SK-N-SH (cell line): ENCODE results near the gene MED31. TPM values are rescaled to one million over a fixed set of nuclear protein-coding genes. Genes with fewer than 3 reads are reported as not detected.

Experiments used
- CTCF ChIA-PET: fragments of 300-600, 350-600 bp; formaldehyde crosslinking; extraction: SDS; loops from one replicate; lab custom pipeline; 2021; lab: Yijun Ruan, JAX
- POLR2A ChIA-PET: fragments of 350-600 bp; sonication (Branson Sonifier 250); formaldehyde crosslinking; extraction: SDS; loops from one replicate; lab custom pipeline; 2020; ENCODE audit warnings: antibody characterized with exemption, inconsistent platforms; lab: Yijun Ruan, JAX
- DNase-seq: peaks from one replicate; pipeline ENCODE4 v3.0.0; 2012
- H2AFZ ChIP-seq: fragments of 200-600 bp; sonication (generic); 2 replicates; pipeline ENCODE4 v1.8.1; 2016; ENCODE audit warnings: antibody characterized with exemption, mild to moderate bottlenecking, low read depth
- H3F3A ChIP-seq: fragments of 200-600 bp; sonication (generic); replicated peaks from 2 replicates; pipeline ENCODE3; 2016; ENCODE audit warnings: antibody characterized with exemption, mild to moderate bottlenecking; ENCODE audit not compliant: insufficient read depth
- H3K27ac ChIP-seq, 2 experiments: fragments of 200-500 bp in 1 of 2; fragments of 200-600 bp in 1 of 2; sonication (Bioruptor generic) in 1 of 2; sonication (generic), shearing (Covaris generic) in 1 of 2; 2 replicates each; pipeline versions ENCODE4 v1.5.1 to v1.6.1; 2014 to 2016; ENCODE audit warnings: low read depth in 2 of 2, inconsistent platforms in 1 of 2, low read length in 1 of 2, mild to moderate bottlenecking in 1 of 2, mixed read lengths in 1 of 2
- H3K27me3 ChIP-seq: fragments of 200-600 bp; sonication (generic), shearing (Covaris generic); 2 replicates; pipeline ENCODE4 v1.6.1; 2016; ENCODE audit warnings: mixed run types; ENCODE audit not compliant: insufficient read depth
- H3K36me3 ChIP-seq, 2 experiments: fragments of 200-500 bp in 1 of 2; fragments of 200-600 bp in 1 of 2; sonication (Bioruptor generic) in 1 of 2; sonication (generic) in 1 of 2; replicated peaks in 1 of 2; 2 replicates each; pipeline versions ENCODE3 to v1.5.1; 2014 to 2016; ENCODE audit warnings: low read length in 1 of 2, mild to moderate bottlenecking in 1 of 2; ENCODE audit not compliant: insufficient read depth in 2 of 2, control insufficient read depth in 1 of 2
- H3K4me1 ChIP-seq, 2 experiments: fragments of 200-500 bp in 1 of 2; fragments of 200-600 bp in 1 of 2; sonication (Bioruptor generic) in 1 of 2; sonication (generic), shearing (Covaris generic) in 1 of 2; 2 replicates each; pipeline versions ENCODE4 v1.5.1 to v1.6.1; 2014 to 2016; ENCODE audit warnings: low read depth in 1 of 2, low read length in 1 of 2, mixed run types in 1 of 2; ENCODE audit not compliant: insufficient read depth in 2 of 2, control insufficient read depth in 1 of 2
- H3K4me2 ChIP-seq: fragments of 200-600 bp; sonication (generic), shearing (Covaris generic); 2 replicates; pipeline ENCODE4 v1.6.1; 2017; ENCODE audit warnings: mixed run types
- H3K4me3 ChIP-seq, 2 experiments: fragments of 200-500 bp in 1 of 2; fragments of 200-600 bp in 1 of 2; sonication (Bioruptor generic) in 1 of 2; sonication (generic), shearing (Covaris generic) in 1 of 2; 2 replicates each; pipeline versions ENCODE4 v1.5.1 to v1.8.1; 2014 to 2016; ENCODE audit warnings: low read depth in 2 of 2, inconsistent platforms in 1 of 2, low read length in 1 of 2, mild to moderate bottlenecking in 1 of 2, mixed read lengths in 1 of 2, moderate library complexity in 1 of 2
- H3K79me2 ChIP-seq: fragments of 200-600 bp; sonication (generic); 2 replicates; pipeline ENCODE4 v1.8.1; 2017; ENCODE audit warnings: mild to moderate bottlenecking; ENCODE audit not compliant: insufficient read depth
- H3K9ac ChIP-seq: fragments of 200-600 bp; sonication (generic); 2 replicates; pipeline ENCODE4 v1.6.1; 2017; ENCODE audit warnings: mixed run types
- H3K9me2 ChIP-seq: fragments of 200-600 bp; sonication (generic); 2 replicates; pipeline ENCODE4 v1.6.1; 2017; ENCODE audit warnings: mixed run types
- H3K9me3 ChIP-seq: fragments of 200-600 bp; sonication (generic); 2 replicates; pipeline ENCODE4 v1.6.1; 2017; ENCODE audit warnings: mixed run types, mild to moderate bottlenecking, moderate library complexity
- H4K20me1 ChIP-seq: fragments of 200-600 bp; sonication (generic); 2 replicates; pipeline ENCODE4 v1.6.1; 2017; ENCODE audit warnings: mild to moderate bottlenecking, mixed run types; ENCODE audit not compliant: insufficient read depth
- CHD2 ChIP-seq: fragments of 150-350 bp; IDR thresholded peaks from 2 replicates; pipeline ENCODE4 v1.6.1; 2018; ENCODE audit warnings: low read length; ENCODE audit not compliant: partially characterized antibody
- ELF1 ChIP-seq: IDR thresholded peaks from 2 replicates; pipeline ENCODE4 v1.4.0; 2012
- EP300 ChIP-seq, 2 experiments: IDR thresholded peaks; 2 replicates each; pipeline versions ENCODE4 v1.4.0 to v1.6.1; 2012; ENCODE audit warnings: borderline replicate concordance in 1 of 2, low read depth in 1 of 2, low read length in 1 of 2
- IRF3 ChIP-seq: fragments of 150-350 bp; IDR thresholded peaks from 2 replicates; pipeline ENCODE4 v1.6.1; 2016; ENCODE audit warnings: mild to moderate bottlenecking, low read depth, low read length
- MEF2A ChIP-seq: IDR thresholded peaks from 2 replicates; pipeline ENCODE4 v1.4.0; 2012; ENCODE audit warnings: low read depth, borderline replicate concordance
- RAD21 ChIP-seq: IDR thresholded peaks from 2 replicates; pipeline ENCODE4 v1.6.1; 2012; ENCODE audit warnings: mild to moderate bottlenecking, low read length
- RCOR1 ChIP-seq: fragments of 150-350 bp; IDR thresholded peaks from 2 replicates; pipeline ENCODE4 v1.6.1; 2017; ENCODE audit warnings: antibody characterized with exemption, low read length
- RXRA ChIP-seq: IDR thresholded peaks from 2 replicates; pipeline ENCODE4 v1.4.0; 2012; ENCODE audit warnings: low read depth, mild to moderate bottlenecking, borderline replicate concordance
- SIN3A ChIP-seq: IDR thresholded peaks from 2 replicates; pipeline ENCODE4 v1.6.1; 2012; ENCODE audit warnings: low read depth, mild to moderate bottlenecking, low read length, moderate library complexity, borderline replicate concordance
- TAF1 ChIP-seq: IDR thresholded peaks from 2 replicates; pipeline ENCODE4 v1.6.1; 2012; ENCODE audit warnings: low read depth, mild to moderate bottlenecking, low read length, moderate library complexity, borderline replicate concordance
- TCF12 ChIP-seq: IDR thresholded peaks from 2 replicates; pipeline ENCODE4 v1.4.0; 2012
- USF2 ChIP-seq: fragments of 150-350 bp; IDR thresholded peaks from 2 replicates; pipeline ENCODE4 v1.6.1; 2017; ENCODE audit warnings: antibody characterized with exemption, low read length, low read depth, borderline replicate concordance
- YY1 ChIP-seq: IDR thresholded peaks from 2 replicates; pipeline ENCODE4 v1.4.0; 2012; ENCODE audit warnings: low read depth, mild to moderate bottlenecking
- WGBS: methylation state at CpG from one replicate; pipeline ENCODE4 v1.1.6; 2017; ENCODE audit warnings: low lambda C conversion rate; 5-methylcytosine and 5-hydroxymethylcytosine counted together
- polyA plus RNA-seq, 3 experiments: library from polyadenylated mRNA; depleted of rRNA; stranded (reverse); fragments of >200 nt; gene quantifications; 2 replicates each; pipeline ENCODE4 v1.2.3, GENCODE V29; 2012
- TF ChIP-seq, protein P1 (sequence below): IDR thresholded peaks from 2 replicates; pipeline ENCODE4 v1.4.0; 2012; ENCODE audit warnings: low read depth, borderline replicate concordance

Gene MED31
- polyA plus RNA-seq, 1 of the 3 experiments (the other 2 are of a cell fraction): 15.1 TPM

GRCh38 chr17:6611231-6611630 is 40.2 kb downstream of the MED31 start:
- no peaks in the 10 kb centered on the region for H3K27me3 ChIP-seq
- TF ChIP-seq YY1 (no peak), RXRA (no peak), IRF3 (no peak), TAF1 (no peak)
- H3K4me2 ChIP-seq: no peak overlapping the region
- 94% methylated on average over 4 of the region's 4 CpGs for WGBS
- no peak overlapping the region for H2AFZ ChIP-seq
- H3F3A ChIP-seq: no peaks in the 10 kb centered on the region
- H3K9me3 ChIP-seq: no peaks in the 10 kb centered on the region
- H3K79me2 ChIP-seq: 0 out of 2 replicates have a peak, but pooled peaks cover 5% of the 10 kb centered on the region
- H4K20me1 ChIP-seq: no peaks in the 10 kb centered on the region; the same call in 1 of the 2 replicates
- no peaks in the 10 kb centered on the region for H3K9me2 ChIP-seq
- no peaks in the 10 kb centered on the region for H3K4me1 ChIP-seq
- no peak for DNase-seq
- no peak overlapping the region for H3K9ac ChIP-seq
- ChIA-PET CTCF (no interaction called here), POLR2A (no interaction called here)
- H3K4me3 ChIP-seq: no peak overlapping the region
- H3K36me3 ChIP-seq: peaks cover 45 to 64% of the 10 kb centered on the region in 2 experiments
- H3K27ac ChIP-seq: no peak overlapping the region

GRCh38 chr17:6610011-6610410 is 41.4 kb downstream of the MED31 start:
- no peak for DNase-seq
- H3F3A ChIP-seq: no peaks in the 10 kb centered on the region
- no peaks in the 10 kb centered on the region for H3K9me3 ChIP-seq
- CTCF ChIA-PET: interaction anchor here (1.3 kb wide), 1 partner anchor 137 kb away, joined by 3 read pairs; no protein-coding TSS in a partner anchor
- no peak overlapping the region for H3K9ac ChIP-seq
- TF ChIP-seq RAD21 (no peak), RCOR1 (no peak), EP300 (IDR thresholded peaks at IDR 0.05; ENCODE audit: borderline replicate concordance in 1 of 2, low read depth in 1 of 2, low read length in 1 of 2) (no peak), SIN3A (no peak), ELF1 (no peak), TCF12 (no peak), MEF2A (no peak), CHD2 (no peak), USF2 (no peak)
- TF ChIP-seq, protein P1, sequence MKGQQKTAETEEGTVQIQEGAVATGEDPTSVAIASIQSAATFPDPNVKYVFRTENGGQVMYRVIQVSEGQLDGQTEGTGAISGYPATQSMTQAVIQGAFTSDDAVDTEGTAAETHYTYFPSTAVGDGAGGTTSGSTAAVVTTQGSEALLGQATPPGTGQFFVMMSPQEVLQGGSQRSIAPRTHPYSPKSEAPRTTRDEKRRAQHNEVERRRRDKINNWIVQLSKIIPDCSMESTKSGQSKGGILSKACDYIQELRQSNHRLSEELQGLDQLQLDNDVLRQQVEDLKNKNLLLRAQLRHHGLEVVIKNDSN: no peak
- TF ChIP-seq, all 33 proteins: peak for 0
- no peaks in the 10 kb centered on the region; the same call in 1 of the 2 replicates for H4K20me1 ChIP-seq
- H3K27me3 ChIP-seq: no peaks in the 10 kb centered on the region
- no peak overlapping the region for H3K4me2 ChIP-seq
- POLR2A ChIA-PET: no interaction called here
- H3K36me3 ChIP-seq: peaks cover 53 to 73% of the 10 kb centered on the region in 2 experiments
- no peak overlapping the region for H3K4me3 ChIP-seq
- H3K4me1 ChIP-seq: no peaks in the 10 kb centered on the region
- no peak overlapping the region for H3K27ac ChIP-seq
- H2AFZ ChIP-seq: no peak overlapping the region
- H3K9me2 ChIP-seq: no peaks in the 10 kb centered on the region
- H3K79me2 ChIP-seq: 0 out of 2 replicates have a peak, but pooled peaks cover 5% of the 10 kb centered on the region
- WGBS: 93% methylated on average over 5 of the region's 5 CpGs
